ENCODE data around the gene ENPP3.

GRCh38 chr6:131739136-131739535 is 102.0 kb downstream of the ENPP3 start:
- no peak for TF ChIP-seq EZH2phosphoT487 (IDR thresholded peaks at IDR 0.05; ENCODE audit: unreplicated experiment)
- TF ChIP-seq CTCF (conservative IDR thresholded peaks at IDR 0.05; ENCODE audit: low read depth in 2 of 2), result no peak
- TF ChIP-seq EZH2 (IDR thresholded peaks at IDR 0.05; ENCODE audit: low read depth, unreplicated experiment), result no peak
- TF ChIP-seq REST (IDR thresholded peaks at IDR 0.05; ENCODE audit: unreplicated experiment), result no peak
- TF ChIP-seq POLR2AphosphoS5 (IDR thresholded peaks at IDR 0.05; ENCODE audit: low read depth), result no peak
- no peak for TF ChIP-seq CREB1 (CRISPR knock-in tag; IDR thresholded peaks at IDR 0.05; ENCODE audit: low read depth)
- TF ChIP-seq NANOG (IDR thresholded peaks at IDR 0.05; ENCODE audit: borderline replicate concordance), result no peak
